Lower leg skin (tissue), 3 donors: ENCODE data around the gene GSDMA.

Experiments
- CTCF ChIP-seq, 3 donors: fragments of 450-650 bp; IDR thresholded peaks; one replicate each; pipeline ENCODE4 v1.5.1; 2016; ENCODE audit warnings: antibody characterized with exemption in 3 of 3, mild to moderate bottlenecking in 3 of 3, moderate library complexity in 2 of 3
- POLR2A ChIP-seq, 2 donors: fragments of 450-650 bp; IDR thresholded peaks; one replicate each; pipeline ENCODE4 v1.6.1; 2016 to 2017; ENCODE audit warnings: antibody characterized with exemption in 2 of 2, mild to moderate bottlenecking in 1 of 2, moderate library complexity in 1 of 2

- TF ChIP-seq CTCF (IDR thresholded peaks at IDR 0.05) (no peak), POLR2A (IDR thresholded peaks at IDR 0.05) (no peak)
Measured at GRCh38 chr17:39926135-39926587, 36.6 kb upstream of the GSDMA start.
